H1 (cell line): ENCODE measurements around the gene ZFP14.

Experiments used
- SIN3A ChIP-seq, 2 experiments: IDR thresholded peaks in 1 of 2; conservative IDR thresholded peaks in 1 of 2; 2 replicates each; pipeline ENCODE4 v1.6.1; 2011 to 2012; ENCODE audit warnings: low read length in 2 of 2, improper control_type of control experiment in 1 of 2, low read depth in 1 of 2, mild to moderate bottlenecking in 1 of 2
- SRF ChIP-seq: IDR thresholded peaks from 2 replicates; pipeline ENCODE4 v1.6.1; 2011; ENCODE audit warnings: mild to moderate bottlenecking, low read depth, low read length, moderate library complexity
- TAF1 ChIP-seq: IDR thresholded peaks from 2 replicates; pipeline ENCODE4 v1.6.1; 2011; ENCODE audit warnings: mild to moderate bottlenecking, low read depth, low read length

DNA sequence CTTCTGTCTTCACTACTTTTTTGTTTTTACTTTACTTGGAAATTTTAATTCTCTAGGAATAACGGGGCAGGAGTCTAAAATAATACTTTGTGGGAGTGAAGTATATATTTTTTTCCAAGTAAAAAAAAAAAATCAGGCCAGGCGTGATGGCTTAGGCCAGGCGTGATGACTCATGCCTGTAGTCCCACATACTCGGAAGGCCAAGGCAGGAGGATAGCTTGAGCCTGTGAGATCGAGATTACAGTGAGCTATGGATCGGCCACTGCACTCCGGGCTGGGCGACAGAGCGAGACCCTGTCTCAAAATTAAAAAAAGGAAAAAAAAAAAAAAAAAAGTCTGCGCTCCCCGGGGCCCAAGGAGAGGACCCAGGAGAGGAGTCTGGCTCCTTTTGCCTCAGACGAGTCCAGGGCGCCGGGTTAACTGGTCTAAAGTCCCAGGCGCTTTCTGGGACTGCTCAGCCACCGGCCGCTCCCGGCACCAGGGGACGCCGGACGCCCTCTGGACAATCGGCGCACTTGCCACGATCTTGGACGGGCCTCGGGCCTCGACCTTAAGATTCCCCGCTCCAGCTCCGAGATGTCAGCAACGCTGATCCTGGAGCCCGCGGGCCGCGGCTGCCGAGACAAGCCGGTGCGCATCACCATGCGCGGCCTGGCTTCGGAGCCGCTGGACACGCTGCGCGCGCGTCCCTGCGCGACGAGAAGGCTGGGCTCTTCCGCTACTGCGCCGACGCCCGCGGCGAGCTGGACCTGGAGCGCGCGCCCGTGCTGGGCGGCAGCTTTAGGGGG, 42.2 kb upstream of the ZFP14 start:
- TF ChIP-seq SIN3A (conservative IDR thresholded peaks at IDR 0.05 in 1 of 2, IDR thresholded peaks at IDR 0.05 in 1 of 2; ENCODE audit: low read depth in 1 of 2, low read length in 2 of 2) = no peak
- TF ChIP-seq TAF1 = no peak
- no peak for TF ChIP-seq SRF
